NCI-H526 treated with DMSO at 0.1 percent for 48 hours (cell line): ENCODE results near the gene ATAD3C.
A peak's percentile ranks its signal among the peaks of the same experiment; 100 is the strongest.
"Not testable (repeated sequence)": the region's sequence is repeated elsewhere in the genome, so short reads cannot be mapped to it uniquely, and the experiment has no call there.

Experiments
- DNase-seq: peaks from one replicate; lab custom pipeline; 2025; lab: John Stamatoyannopoulos, UW

Gene ATAD3C

DNA sequence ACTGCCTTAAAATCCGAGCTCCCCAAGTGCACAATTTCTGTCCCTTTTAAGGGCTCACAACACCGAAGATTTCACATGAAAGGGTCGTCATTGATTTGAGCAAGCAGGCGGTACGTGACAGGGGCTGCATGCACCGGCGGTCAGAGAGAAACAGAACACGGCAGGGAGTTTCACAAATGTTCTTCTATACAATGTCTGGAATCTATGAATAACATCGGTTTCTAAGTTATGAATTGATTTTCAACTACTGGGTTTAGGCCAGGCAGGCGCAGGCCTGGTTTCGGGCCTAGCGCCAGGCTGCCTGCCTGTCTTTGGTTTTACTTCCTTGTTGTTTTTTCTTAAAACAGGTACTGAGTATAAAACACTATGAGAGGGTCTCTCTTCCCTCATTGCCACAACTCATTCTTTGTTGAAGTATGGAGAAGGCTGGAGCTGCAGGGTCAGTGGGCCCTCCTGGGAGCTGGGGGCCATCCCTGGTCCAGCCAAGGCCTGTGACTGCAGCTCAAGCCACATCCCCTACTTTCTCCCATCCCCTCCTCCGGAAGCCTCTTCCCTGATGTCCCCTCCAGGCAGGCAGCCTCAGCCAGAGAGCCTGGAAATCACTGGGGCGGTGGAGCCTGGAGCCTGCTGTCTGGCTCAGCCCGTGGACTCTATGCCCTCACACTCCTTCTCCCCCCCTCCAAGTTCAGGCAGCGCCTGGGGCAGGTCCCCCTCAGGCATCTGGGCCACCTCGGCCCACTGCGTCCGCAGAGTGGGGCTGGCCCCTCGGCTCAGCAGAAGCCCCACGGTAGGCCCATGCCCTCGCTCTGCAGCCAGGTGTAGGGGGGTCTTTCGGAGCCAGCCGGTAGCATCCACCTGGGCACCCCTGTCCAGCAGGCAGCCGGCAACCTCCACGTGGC is 30.8 kb upstream of the ATAD3C start:
- DNase-seq: no peak

DNA sequence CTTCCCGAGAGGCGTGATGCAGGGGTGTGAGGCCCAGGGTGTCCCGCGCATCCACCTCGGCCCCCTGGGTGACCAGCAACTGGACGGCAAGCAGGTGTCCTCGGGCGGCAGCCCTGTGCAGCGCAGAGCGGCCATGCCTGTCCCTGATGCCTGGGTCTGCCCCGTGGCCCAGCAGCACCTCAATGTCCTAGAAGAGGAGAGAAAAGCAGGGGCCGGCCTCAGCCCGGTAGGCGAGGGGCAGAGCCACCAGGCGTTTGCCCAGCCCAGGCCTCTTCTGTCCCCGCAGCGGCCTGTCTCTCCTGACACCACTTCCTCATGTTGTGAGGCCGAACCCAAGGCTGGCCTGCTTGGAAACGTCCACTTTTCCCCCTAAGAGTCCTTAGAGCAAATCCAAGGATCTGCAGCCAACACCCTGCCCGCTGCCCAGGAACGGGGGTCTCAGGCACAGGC is 30.1 kb upstream of the ATAD3C start:
- DNase-seq: no peak

GRCh38 chr1:1419813-1420653 is 29.5 kb upstream of the ATAD3C start:
- DNase-seq: no peak

DNA sequence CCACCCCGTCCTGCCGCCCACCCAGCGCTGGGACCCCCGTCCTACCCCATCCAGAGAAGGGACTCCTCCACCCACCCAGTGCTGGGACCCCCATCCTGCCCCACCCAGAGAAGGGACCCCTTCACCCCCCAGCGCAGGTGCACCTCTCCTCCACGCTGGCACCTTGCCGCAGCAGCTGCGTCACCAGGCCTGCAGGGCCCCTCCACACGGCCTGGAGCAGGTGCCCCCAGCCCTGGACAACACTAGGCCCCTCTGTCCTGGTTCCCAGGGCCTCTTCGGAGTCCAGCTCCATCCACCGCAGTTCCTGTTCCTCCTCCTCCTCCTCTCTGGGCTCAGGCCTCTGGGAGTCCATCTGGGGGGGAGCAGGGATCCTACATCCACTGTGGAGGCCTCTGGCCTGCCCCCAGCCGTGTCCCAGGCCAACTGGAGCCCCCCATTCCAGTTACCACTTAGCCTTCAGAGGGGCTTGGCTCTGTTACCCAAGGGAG is 28.8 kb upstream of the ATAD3C start:
- no peak for DNase-seq

GRCh38 chr1:1421147-1421906 is 28.2 kb upstream of the ATAD3C start, which contains the start of gene ANKRD65:
Gene ANKRD65 (minus strand): TSS chr1:1421276. CDS start chr1:1421005, 271 bp downstream.
- peak; percentile 64 for DNase-seq

DNA sequence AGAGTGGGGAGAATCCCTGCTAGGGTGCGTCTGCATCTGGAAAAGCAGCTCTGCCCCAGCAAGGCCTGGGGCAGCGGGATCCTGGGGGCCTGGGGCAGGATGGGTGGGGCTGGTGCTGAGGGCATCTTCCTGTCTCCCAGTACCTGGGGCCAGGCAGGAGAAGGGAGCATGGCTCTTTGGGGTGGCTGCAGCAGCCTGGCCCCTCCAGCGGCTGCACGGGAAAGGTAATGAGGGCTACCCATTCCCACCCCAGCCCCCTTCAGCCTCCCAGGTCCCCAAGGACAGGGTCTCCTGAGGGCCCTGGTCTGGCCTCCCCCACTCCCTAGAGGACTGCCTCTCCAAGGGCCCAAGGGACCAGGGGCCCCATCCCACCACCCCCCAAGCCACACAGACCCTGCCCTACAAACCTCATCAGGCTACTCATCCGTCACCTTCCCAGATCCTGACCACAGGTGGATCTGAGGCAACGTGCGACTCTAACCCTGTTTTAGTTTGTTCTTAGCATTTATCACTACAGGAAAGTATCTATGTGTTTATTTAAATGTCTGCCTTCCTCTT is 27.5 kb upstream of the ATAD3C start:
- DNase-seq: no peak

GRCh38 chr1:1422465-1423244 is 26.8 kb upstream of the ATAD3C start:
- DNase-seq: no peak

DNA sequence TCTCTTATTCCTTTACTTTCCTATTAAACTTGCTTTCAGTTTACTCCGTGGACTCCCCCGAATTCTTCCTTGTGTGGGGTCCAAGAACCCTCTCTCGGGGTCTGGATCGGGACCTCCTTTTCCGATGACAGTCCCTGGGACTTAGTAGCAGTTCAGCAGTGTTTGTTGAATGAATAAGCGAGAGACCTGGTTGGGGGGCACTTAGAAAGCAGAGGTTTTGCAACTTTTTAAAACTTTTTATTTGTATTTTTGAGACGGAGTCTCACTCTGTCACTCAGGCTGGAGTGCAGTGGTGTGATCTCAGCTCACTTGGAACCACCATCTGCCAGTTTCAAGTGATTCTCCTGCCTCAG is 26.3 kb upstream of the ATAD3C start:
- DNase-seq: no peak

- no peak for DNase-seq
Observed at GRCh38 chr1:1424707-1425106, 24.8 kb upstream of the ATAD3C start.

DNA sequence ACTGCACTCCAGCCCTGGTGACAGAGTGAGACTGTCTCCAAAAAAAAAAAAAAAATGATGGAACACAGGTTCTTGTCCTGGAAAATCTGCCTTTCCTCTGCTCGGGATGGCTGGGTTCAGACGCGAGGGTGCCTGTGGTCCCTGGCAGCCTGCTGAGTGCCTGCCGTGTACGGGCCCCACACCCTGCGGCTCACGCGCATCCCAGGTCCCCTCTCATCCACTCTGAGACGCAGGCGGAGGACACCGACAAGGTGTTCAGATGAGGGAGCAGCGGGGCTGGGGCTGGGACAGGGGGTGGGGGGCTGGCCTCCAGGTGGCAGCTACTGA is 24.1 kb upstream of the ATAD3C start:
- DNase-seq: no peak

DNA sequence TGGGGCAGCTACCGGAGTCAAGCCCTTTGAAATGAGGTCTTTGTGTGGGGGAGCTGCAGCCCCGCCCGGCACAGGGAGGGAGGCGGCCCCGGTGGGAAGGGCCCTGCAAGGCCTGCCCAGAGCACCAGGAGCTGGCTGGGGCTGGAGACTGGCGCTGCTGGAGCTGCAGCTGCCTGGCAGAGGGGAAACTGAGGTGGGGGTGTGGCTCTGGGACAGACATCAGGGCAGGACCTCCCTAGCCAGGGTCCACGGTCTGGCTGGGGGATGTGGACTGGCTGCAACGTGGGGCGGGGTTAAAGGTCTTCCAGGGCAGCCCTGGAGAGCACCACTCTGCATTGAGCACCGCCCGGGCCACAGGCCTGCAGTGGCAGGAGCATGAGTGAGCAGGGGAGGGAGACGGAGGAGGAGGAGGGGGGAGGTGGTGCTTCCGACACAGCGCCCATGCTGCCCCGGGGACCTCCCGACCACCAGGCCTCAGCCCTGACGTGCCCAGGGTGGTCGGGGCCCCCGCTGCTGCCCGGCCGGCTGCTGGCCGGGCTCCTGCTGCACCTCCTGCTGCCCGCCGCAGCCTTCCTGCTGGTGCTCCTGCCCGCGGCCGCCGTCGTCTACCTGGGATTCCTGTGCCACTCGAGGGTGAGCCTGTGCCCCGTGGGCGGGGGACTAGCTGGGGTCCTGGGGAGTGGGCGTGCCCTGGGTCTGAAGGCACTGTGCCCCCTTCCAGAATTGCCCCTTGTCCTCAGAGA is 23.6 kb upstream of the ATAD3C start:
- no peak for DNase-seq

DNA sequence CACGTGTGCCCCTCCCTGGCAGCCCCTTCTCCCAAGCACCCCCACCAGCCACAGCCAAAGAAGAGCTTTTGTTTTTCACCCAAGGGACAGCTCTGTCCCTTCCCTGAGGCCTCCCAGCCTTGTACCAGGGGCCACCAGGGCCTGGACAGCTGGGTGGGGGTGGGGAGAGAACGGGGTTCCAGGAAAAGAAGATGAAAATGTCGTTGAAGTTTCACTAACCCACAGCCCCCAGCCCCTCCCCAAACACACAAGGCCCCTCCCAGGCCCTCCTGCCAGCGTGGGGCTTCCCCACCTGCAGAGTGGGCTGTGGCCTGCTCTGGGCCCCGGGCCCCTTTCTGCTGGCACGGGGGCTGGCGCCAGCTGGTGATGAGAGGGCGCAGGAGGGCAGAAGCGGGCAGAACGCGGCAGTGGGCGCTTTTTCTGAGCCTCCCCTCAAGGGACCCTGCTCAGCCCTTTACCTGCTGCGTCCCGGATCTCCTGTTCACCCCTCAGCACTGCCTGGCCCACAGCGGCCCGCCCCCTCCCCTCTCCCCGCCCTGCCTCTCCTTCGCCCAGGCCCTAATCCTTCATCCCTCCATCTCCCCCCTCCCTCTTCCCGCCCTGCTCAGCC is 22.9 kb upstream of the ATAD3C start:
- no peak for DNase-seq

GRCh38 chr1:1427106-1427819 is 22.2 kb upstream of the ATAD3C start:
- no peak for DNase-seq

- DNase-seq: no peak
Observed at GRCh38 chr1:1427820-1428148, 21.7 kb upstream of the ATAD3C start.

- DNase-seq: no peak
Observed at GRCh38 chr1:1428174-1428573, 21.3 kb upstream of the ATAD3C start.

DNA sequence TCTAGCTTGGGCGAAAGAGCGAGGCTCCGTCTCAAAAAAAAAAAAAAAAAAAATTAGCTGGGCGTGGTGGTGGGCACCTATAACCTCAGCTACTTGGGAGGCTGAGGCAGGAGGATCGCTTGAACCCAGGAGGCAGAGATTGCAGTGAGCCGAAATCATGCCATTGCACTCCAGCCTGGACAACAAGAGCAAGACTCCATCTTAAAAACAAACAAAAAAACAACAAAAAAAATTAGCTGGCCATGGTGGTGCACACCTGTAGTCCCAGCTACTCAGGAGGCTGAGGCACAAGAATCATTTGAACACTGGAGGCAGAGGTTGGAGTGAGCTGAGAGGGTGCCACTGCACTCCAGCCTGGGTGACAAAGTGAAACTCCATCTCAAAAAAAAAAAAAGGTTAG is 20.5 kb upstream of the ATAD3C start:
- DNase-seq: not testable (repeated sequence)

GRCh38 chr1:1429671-1430073 is 19.8 kb upstream of the ATAD3C start:
- no peak for DNase-seq

DNA sequence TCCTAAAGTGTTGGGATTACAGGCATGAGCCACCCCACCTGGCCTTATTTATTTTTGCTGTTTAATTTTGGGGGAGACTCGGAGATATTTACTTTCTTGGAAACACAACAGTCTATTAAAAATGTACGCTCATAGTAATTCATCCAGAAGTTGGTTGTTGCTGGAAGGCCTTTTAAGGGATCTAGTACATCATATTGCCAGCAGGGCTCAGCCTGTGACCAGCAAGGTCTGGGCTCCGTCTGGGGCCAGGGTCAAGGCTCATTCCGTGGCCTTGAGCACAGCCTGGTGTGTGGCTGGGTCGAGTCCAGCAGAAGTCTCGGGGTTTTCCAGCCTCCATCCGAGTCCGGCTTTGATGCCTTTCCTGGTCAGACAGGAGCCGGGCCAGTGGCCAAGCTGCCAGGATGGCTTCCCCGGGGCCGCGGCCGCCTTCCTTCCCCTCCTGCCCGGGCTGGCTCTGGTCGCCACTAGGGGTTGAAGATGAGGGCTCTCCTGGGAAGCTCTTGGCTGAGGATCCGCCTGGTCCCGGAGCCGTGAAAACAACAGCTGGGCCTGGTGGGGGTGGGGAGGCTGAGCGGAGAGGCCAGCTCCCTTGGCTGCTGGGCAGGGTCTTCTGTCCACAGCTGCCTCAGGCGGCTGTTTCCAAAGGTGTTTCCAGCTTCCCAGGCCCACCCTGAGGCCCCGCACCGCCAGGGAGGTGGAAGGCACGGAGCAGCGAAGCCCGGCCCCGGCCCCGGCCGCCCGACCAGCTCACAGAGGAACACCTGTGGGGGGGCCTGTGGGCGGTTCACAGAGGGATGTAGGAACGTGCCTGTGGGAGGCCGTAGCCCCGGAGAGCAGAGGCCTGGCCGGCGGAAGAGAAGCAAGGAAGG is 19.1 kb upstream of the ATAD3C start:
- DNase-seq: no peak
